SK-N-SH (cell line): ENCODE results near the gene AGRP. TPM values are rescaled to one million over a fixed set of nuclear protein-coding genes. Genes with fewer than 3 reads are reported as not detected.

Experiments
- CTCF ChIA-PET: fragments of 300-600, 350-600 bp; formaldehyde crosslinking; extraction: SDS; loops from one replicate; lab custom pipeline; 2021; lab: Yijun Ruan, JAX
- POLR2A ChIA-PET: fragments of 350-600 bp; sonication (Branson Sonifier 250); formaldehyde crosslinking; extraction: SDS; loops from one replicate; lab custom pipeline; 2020; ENCODE audit warnings: antibody characterized with exemption, inconsistent platforms; lab: Yijun Ruan, JAX
- DNase-seq: peaks from one replicate; pipeline ENCODE4 v3.0.0; 2012
- H2AFZ ChIP-seq: fragments of 200-600 bp; sonication (generic); 2 replicates; pipeline ENCODE4 v1.8.1; 2016; ENCODE audit warnings: antibody characterized with exemption, mild to moderate bottlenecking, low read depth
- H3F3A ChIP-seq: fragments of 200-600 bp; sonication (generic); replicated peaks from 2 replicates; pipeline ENCODE3; 2016; ENCODE audit warnings: antibody characterized with exemption, mild to moderate bottlenecking; ENCODE audit not compliant: insufficient read depth
- H3K27ac ChIP-seq, 2 experiments: fragments of 200-500 bp in 1 of 2; fragments of 200-600 bp in 1 of 2; sonication (Bioruptor generic) in 1 of 2; sonication (generic), shearing (Covaris generic) in 1 of 2; 2 replicates each; pipeline versions ENCODE4 v1.5.1 to v1.6.1; 2014 to 2016; ENCODE audit warnings: low read depth in 2 of 2, inconsistent platforms in 1 of 2, low read length in 1 of 2, mild to moderate bottlenecking in 1 of 2, mixed read lengths in 1 of 2
- H3K27me3 ChIP-seq: fragments of 200-600 bp; sonication (generic), shearing (Covaris generic); 2 replicates; pipeline ENCODE4 v1.6.1; 2016; ENCODE audit warnings: mixed run types; ENCODE audit not compliant: insufficient read depth
- H3K36me3 ChIP-seq, 2 experiments: fragments of 200-500 bp in 1 of 2; fragments of 200-600 bp in 1 of 2; sonication (Bioruptor generic) in 1 of 2; sonication (generic) in 1 of 2; replicated peaks in 1 of 2; 2 replicates each; pipeline versions ENCODE3 to v1.5.1; 2014 to 2016; ENCODE audit warnings: low read length in 1 of 2, mild to moderate bottlenecking in 1 of 2; ENCODE audit not compliant: insufficient read depth in 2 of 2, control insufficient read depth in 1 of 2
- H3K4me1 ChIP-seq, 2 experiments: fragments of 200-500 bp in 1 of 2; fragments of 200-600 bp in 1 of 2; sonication (Bioruptor generic) in 1 of 2; sonication (generic), shearing (Covaris generic) in 1 of 2; 2 replicates each; pipeline versions ENCODE4 v1.5.1 to v1.6.1; 2014 to 2016; ENCODE audit warnings: low read depth in 1 of 2, low read length in 1 of 2, mixed run types in 1 of 2; ENCODE audit not compliant: insufficient read depth in 2 of 2, control insufficient read depth in 1 of 2
- H3K4me2 ChIP-seq: fragments of 200-600 bp; sonication (generic), shearing (Covaris generic); 2 replicates; pipeline ENCODE4 v1.6.1; 2017; ENCODE audit warnings: mixed run types
- H3K4me3 ChIP-seq, 2 experiments: fragments of 200-500 bp in 1 of 2; fragments of 200-600 bp in 1 of 2; sonication (Bioruptor generic) in 1 of 2; sonication (generic), shearing (Covaris generic) in 1 of 2; 2 replicates each; pipeline versions ENCODE4 v1.5.1 to v1.8.1; 2014 to 2016; ENCODE audit warnings: low read depth in 2 of 2, inconsistent platforms in 1 of 2, low read length in 1 of 2, mild to moderate bottlenecking in 1 of 2, mixed read lengths in 1 of 2, moderate library complexity in 1 of 2
- H3K79me2 ChIP-seq: fragments of 200-600 bp; sonication (generic); 2 replicates; pipeline ENCODE4 v1.8.1; 2017; ENCODE audit warnings: mild to moderate bottlenecking; ENCODE audit not compliant: insufficient read depth
- H3K9ac ChIP-seq: fragments of 200-600 bp; sonication (generic); 2 replicates; pipeline ENCODE4 v1.6.1; 2017; ENCODE audit warnings: mixed run types
- H3K9me2 ChIP-seq: fragments of 200-600 bp; sonication (generic); 2 replicates; pipeline ENCODE4 v1.6.1; 2017; ENCODE audit warnings: mixed run types
- H3K9me3 ChIP-seq: fragments of 200-600 bp; sonication (generic); 2 replicates; pipeline ENCODE4 v1.6.1; 2017; ENCODE audit warnings: mixed run types, mild to moderate bottlenecking, moderate library complexity
- H4K20me1 ChIP-seq: fragments of 200-600 bp; sonication (generic); 2 replicates; pipeline ENCODE4 v1.6.1; 2017; ENCODE audit warnings: mild to moderate bottlenecking, mixed run types; ENCODE audit not compliant: insufficient read depth
- CTCF ChIP-seq: fragments of 200-600 bp; sonication (generic); IDR thresholded peaks from 2 replicates; pipeline ENCODE4 v1.6.1; 2017; ENCODE audit warnings: antibody characterized with exemption, mild to moderate bottlenecking, moderate library complexity
- EZH2phosphoT487 ChIP-seq: fragments of 200-600 bp; sonication (generic); IDR thresholded peaks from 2 replicates; pipeline ENCODE4 v1.6.1; 2017; ENCODE audit warnings: low read depth, mixed run types, mild to moderate bottlenecking, antibody characterized with exemption, moderate library complexity, borderline replicate concordance
- FOXM1 ChIP-seq: IDR thresholded peaks from 2 replicates; pipeline ENCODE4 v1.4.0; 2012; ENCODE audit warnings: low read depth, mild to moderate bottlenecking
- GABPA ChIP-seq: IDR thresholded peaks from 2 replicates; pipeline ENCODE4 v1.4.0; 2012; ENCODE audit warnings: low read depth, mild to moderate bottlenecking
- JUND ChIP-seq: IDR thresholded peaks from 2 replicates; pipeline ENCODE4 v1.4.0; 2012
- MAX ChIP-seq: IDR thresholded peaks from 2 replicates; pipeline ENCODE4 v1.4.0; 2012; ENCODE audit warnings: low read depth
- NFIC ChIP-seq: IDR thresholded peaks from 2 replicates; pipeline ENCODE4 v1.4.0; 2012; ENCODE audit warnings: borderline replicate concordance
- RAD21 ChIP-seq: IDR thresholded peaks from 2 replicates; pipeline ENCODE4 v1.6.1; 2012; ENCODE audit warnings: mild to moderate bottlenecking, low read length
- RCOR1 ChIP-seq: fragments of 150-350 bp; IDR thresholded peaks from 2 replicates; pipeline ENCODE4 v1.6.1; 2017; ENCODE audit warnings: antibody characterized with exemption, low read length
- REST ChIP-seq: IDR thresholded peaks from 2 replicates; pipeline ENCODE4 v1.6.1; 2012; ENCODE audit warnings: mild to moderate bottlenecking, low read depth, low read length, moderate library complexity
- RXRA ChIP-seq: IDR thresholded peaks from 2 replicates; pipeline ENCODE4 v1.4.0; 2012; ENCODE audit warnings: low read depth, mild to moderate bottlenecking, borderline replicate concordance
- SMC3 ChIP-seq: IDR thresholded peaks from 2 replicates; pipeline ENCODE4 v1.6.1; 2012; ENCODE audit warnings: low read depth, low read length, improper control_type of control experiment
- TAF1 ChIP-seq: IDR thresholded peaks from 2 replicates; pipeline ENCODE4 v1.6.1; 2012; ENCODE audit warnings: low read depth, mild to moderate bottlenecking, low read length, moderate library complexity, borderline replicate concordance
- TEAD4 ChIP-seq: IDR thresholded peaks from 2 replicates; pipeline ENCODE4 v1.4.0; 2012; ENCODE audit warnings: mild to moderate bottlenecking, borderline replicate concordance; ENCODE audit not compliant: insufficient read depth
- USF1 ChIP-seq: IDR thresholded peaks from 2 replicates; pipeline ENCODE4 v1.4.0; 2012; ENCODE audit warnings: low read depth, borderline replicate concordance
- USF2 ChIP-seq: fragments of 150-350 bp; IDR thresholded peaks from 2 replicates; pipeline ENCODE4 v1.6.1; 2017; ENCODE audit warnings: antibody characterized with exemption, low read length, low read depth, borderline replicate concordance
- YY1 ChIP-seq: IDR thresholded peaks from 2 replicates; pipeline ENCODE4 v1.4.0; 2012; ENCODE audit warnings: low read depth, mild to moderate bottlenecking
- WGBS: methylation state at CpG from one replicate; pipeline ENCODE4 v1.1.6; 2017; ENCODE audit warnings: low lambda C conversion rate; 5-methylcytosine and 5-hydroxymethylcytosine counted together
- polyA plus RNA-seq, 3 experiments: library from polyadenylated mRNA; depleted of rRNA; stranded (reverse); fragments of >200 nt; gene quantifications; 2 replicates each; pipeline ENCODE4 v1.2.3, GENCODE V29; 2012
- TF ChIP-seq, protein P1 (sequence below): IDR thresholded peaks from 2 replicates; pipeline ENCODE4; 2012

AGRP gene
- polyA plus RNA-seq, 1 of the 3 experiments (the other 2 are of a cell fraction) = not detected

DNA sequence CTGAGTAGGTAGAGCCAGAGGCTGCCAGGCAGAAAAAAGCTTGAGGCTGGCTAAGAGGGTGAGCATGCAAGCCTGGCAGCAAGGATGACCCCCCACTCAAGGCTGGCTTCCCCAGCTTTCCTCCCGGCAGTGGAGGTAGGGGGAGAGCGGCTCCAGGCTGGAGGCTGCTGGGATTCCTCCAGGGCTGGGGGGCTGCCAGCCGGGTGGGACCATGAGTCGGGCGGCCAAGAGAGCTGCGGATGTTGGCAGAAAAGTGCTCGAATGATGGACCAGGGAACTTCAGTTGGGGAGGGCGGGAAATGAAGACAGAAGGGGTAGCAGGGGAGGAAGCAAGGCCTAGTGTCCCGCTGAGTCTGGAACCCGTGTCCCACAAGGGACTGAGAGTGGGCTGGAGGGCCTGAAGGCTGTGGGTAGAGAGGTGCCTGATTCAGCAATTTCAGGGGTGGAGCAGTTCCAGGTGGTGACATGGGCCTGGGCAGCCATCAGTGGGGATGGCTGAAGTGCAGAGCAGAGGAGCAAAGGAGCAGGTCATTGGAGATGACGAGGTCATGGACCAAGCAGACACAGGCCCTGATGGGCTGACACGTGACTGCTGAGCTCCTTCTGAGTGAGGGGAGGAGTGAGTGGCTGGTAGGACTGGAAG is 32.2 kb downstream of the AGRP start:
- peaks cover 0 to 12% of the 10 kb centered on the region in 2 experiments; a peak in 1 of 4 replicates for H3K4me1 ChIP-seq
- POLR2A ChIA-PET = interaction anchor here (0.8 kb wide), 1 partner anchor 8 kb away, joined by 3 read pairs; no protein-coding TSS in a partner anchor
- 96% methylated on average over 12 of the region's 12 CpGs for WGBS
- no peaks in the 10 kb centered on the region for H3F3A ChIP-seq
- no peak overlapping the region for H3K27ac ChIP-seq
- no peak for DNase-seq
- H2AFZ ChIP-seq = no peak overlapping the region
- H3K36me3 ChIP-seq = peaks cover 0 to 11% of the 10 kb centered on the region in 2 experiments
- peaks cover 26% of the 10 kb centered on the region for H4K20me1 ChIP-seq
- TF ChIP-seq TEAD4 (no peak), MAX (no peak), RXRA (no peak), NFIC (no peak), SMC3 (no peak), FOXM1 (no peak), USF1 (no peak), RAD21 (no peak), YY1 (no peak), RCOR1 (no peak), CTCF (no peak), TAF1 (no peak), GABPA (no peak), USF2 (no peak), REST (no peak), EZH2phosphoT487 (no peak), JUND (no peak)
- TF ChIP-seq, protein P1, sequence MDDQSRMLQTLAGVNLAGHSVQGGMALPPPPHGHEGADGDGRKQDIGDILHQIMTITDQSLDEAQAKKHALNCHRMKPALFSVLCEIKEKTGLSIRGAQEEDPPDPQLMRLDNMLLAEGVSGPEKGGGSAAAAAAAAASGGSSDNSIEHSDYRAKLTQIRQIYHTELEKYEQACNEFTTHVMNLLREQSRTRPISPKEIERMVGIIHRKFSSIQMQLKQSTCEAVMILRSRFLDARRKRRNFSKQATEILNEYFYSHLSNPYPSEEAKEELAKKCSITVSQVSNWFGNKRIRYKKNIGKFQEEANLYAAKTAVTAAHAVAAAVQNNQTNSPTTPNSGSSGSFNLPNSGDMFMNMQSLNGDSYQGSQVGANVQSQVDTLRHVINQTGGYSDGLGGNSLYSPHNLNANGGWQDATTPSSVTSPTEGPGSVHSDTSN = no peak
- TF ChIP-seq, all 33 proteins: peak for 0
- Histone ChIP-seq H3K9me3 (no peaks in the 10 kb centered on the region), H3K27me3 (no peaks in the 10 kb centered on the region), H3K9ac (no peak overlapping the region), H3K9me2 (no peaks in the 10 kb centered on the region), H3K79me2 (no peaks in the 10 kb centered on the region; the same call in 1 of the 2 replicates), H3K4me2 (no peak overlapping the region), H3K4me3 (no peak overlapping the region)
- CTCF ChIA-PET = interaction anchor here (0.8 to 2.9 kb wide), 6 partner anchors 9 to 124 kb away, joined by 3 to 9 read pairs (median 6); partner anchors contain the start of genes ATP6V0D1, KCTD19 and LRRC36
